GM18511 (cell line): ENCODE results near the gene ARHGAP10.
A peak's percentile ranks its signal among the peaks of the same experiment; 100 is the strongest.

Experiments
- ATAC-seq: cut with Tn5 transposase; IDR thresholded peaks from one replicate; pipeline ENCODE4 v1.9.1; 2021; ENCODE audit warnings: mild to moderate bottlenecking, moderate library complexity; ENCODE audit not compliant: unreplicated experiment

The ARHGAP10 gene

DNA sequence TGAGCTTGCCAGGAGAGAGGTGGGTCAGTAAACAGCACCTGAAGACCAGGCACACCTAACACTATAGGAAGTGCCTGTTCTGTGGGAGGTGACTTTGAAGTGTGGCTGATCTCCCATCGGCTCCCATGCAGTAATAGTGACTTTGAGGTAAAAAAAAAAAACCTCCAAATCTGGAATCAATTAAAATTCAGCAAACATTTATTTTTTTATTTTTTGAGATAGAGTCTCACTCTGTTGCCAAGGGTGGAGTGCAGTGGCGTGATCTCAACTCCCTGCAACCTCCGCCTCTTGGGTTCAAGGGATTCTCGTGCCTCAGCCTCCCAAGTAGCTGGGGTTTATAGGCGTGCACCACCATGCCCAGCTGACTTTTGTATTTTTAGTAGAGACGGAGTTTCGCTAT is 32.4 kb downstream of the ARHGAP10 start:
- ATAC-seq, result no peak

DNA sequence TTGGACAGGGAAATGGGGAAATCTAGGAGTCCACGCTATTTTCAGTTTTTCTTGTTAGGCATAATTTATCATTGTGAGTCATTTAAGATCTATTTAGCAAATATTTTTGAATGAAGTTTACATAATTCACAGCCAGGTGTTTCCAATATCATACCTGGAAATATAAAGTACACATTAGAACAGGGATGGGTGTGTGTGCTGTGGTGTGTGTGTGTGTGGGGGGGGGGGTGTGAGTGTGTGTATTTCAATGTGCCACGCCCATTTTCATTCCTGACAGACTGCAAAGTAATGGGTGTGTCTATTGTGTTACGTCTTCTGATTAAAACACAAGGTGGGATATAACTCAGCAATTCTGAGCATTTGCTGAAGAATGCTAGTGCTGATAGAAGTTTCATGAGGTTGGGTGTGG is 33.2 kb downstream of the ARHGAP10 start:
- no peak for ATAC-seq

DNA sequence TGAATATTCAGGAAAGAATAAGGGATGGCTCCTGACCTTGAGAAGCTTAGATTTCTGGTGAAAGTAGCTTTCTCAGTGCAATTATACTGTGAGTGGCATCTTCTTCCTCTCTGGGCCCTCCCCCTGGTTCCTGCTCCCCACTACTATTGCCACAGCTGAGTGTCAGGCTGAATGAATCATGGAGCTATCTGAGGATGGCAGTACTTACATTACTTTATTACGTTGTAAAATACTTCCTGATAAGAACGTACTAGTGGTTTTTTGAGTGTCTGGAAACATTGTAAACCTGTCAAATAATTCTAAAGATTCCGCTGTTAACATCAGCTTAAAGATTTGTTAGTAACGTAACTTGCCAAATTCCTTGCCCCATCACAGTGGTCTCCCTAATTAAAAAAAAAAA is 36.2 kb downstream of the ARHGAP10 start:
- ATAC-seq, result no peak

DNA sequence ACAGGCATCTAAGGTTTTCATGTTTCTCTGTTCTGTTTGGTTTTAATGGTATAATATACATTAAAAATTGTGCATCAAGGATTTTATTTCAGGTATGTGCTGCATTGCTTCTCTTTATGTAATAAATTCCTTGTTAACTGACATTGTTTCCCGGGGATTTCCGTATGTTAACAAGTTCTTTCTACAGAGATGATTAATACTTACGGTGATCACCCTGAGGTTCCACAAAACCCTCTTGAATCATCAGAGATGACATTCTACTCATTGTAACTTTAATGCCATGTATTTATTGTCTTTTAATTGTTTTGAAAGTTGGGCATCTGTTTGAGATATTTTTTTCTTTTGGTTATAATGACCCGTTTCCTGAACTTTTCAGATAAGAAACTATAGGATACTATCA is 37.5 kb downstream of the ARHGAP10 start:
- ATAC-seq, result no peak

DNA sequence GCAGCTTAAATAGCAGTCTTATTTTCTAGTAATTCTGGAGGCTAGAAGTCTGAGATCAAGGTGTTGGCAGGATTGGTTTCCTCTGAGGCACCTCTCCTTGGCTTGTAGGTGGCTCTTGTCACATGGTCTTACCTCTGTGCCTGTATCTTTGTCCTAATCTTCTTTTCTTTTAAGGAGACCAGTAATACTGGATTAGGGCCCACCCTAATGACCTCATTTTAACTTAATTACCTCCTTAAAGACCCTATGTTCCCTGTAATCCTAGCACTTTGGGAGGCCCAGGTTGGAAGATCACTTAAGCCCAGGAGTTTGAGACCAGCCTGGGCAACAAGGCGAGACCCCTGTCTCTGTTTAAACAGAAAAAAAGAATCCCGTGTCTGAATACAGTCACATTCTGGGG is 38.9 kb downstream of the ARHGAP10 start:
- no peak for ATAC-seq

DNA sequence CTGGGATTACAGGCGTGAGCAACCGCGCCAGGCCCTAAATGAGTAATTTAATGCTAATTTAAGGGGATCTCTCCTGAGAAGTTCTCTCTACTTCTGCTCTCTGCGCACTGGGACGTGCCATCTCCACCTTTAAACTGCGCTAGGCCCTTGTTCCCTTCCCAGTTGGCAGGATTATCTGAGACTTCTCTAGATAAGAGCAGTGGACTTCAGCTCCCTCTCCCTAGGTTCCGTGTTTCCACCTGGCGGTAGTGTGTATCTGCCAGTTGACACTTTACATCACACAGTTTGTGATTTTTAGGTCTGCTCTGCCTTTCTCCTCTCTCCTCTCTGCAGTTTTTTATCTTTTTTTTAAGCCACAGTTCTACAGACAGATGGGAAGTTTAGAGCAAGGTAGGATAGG is 40.2 kb downstream of the ARHGAP10 start:
- no peak for ATAC-seq

DNA sequence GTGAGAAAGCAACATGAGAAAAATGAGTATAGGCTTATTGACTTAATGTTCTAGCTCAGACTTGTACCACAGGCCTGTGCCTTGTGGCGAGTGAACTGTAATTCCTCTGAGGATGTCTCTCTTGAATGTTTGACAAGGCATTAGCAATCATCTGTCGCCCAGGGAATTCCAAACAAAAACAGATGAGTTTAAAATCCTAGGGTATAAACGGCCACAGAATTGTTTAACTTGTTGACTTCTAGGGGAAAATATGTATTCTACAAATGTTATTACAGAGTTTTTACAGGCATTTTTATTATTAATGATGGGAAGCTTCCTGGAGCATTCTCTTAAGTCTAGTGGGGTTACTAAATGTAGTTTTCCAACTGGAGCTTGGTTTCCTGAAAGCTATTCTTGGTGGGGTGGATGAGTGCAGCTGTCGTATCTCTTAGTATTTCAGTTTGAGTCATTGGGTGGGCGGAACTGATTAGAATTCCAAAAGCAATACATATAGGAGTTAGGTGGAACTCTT is 40.6 kb downstream of the ARHGAP10 start:
- ATAC-seq, result no peak

DNA sequence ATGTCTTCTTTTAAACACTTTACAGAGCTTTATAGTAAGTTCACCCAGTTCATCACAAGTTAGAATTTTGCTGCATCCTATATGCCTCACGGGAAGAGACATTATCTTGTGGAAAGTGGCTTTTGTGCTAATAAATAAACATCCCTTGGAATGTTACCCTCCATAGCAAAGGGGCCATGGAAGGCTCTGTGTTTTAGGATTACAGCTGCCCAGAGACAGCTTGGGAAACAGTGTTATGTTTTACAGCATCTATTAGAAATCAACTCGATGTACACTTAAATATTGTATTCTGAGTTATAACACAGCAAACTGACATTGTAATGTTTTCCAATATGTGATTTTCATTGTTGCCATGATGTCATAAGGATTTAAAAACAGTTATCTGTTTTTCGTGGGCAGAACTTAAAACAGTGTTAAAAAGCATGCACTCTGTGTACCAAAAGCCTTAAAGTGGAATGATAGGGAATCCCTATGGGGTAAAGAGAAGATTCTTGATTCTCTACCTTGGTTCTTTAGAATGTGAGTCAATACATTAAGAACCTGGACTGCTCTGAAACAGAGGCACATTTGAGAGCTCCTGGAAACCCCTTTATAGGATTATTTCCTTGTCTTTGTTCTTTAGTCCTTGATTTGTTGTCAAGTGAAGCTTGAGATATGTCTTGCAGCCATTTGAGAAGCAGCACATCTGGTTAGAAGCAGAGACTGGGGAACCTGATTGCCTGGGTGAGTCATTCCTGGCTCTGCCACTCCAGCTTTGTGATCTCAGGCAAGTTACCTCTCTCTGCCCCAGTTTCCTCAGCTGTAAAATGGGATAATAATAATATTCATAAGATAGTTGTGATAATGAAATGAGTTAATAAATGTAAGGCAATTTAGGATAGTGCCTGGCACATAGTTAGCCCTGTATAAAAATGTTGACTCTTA is 41.6 kb downstream of the ARHGAP10 start:
- ATAC-seq, result peak; percentile 46

DNA sequence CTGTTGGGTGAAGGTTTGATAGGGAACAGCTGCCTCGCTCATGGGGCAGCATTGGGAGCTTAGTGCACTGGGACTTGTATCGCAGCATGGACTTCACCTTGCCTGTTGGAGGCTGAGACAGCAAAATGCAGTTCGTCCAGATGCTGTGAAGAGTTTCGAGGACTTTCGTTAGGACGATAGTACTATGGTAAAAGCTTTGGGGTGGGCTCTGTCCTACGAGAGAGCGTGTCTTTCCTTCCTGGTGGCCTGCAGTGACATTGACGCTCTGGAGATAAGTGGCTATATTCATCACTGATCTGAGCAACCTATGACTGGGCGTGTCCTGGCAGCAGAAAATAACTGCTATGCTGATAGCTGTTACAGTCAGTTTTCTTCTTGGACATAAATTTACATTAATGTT is 44.8 kb downstream of the ARHGAP10 start:
- ATAC-seq, result no peak

DNA sequence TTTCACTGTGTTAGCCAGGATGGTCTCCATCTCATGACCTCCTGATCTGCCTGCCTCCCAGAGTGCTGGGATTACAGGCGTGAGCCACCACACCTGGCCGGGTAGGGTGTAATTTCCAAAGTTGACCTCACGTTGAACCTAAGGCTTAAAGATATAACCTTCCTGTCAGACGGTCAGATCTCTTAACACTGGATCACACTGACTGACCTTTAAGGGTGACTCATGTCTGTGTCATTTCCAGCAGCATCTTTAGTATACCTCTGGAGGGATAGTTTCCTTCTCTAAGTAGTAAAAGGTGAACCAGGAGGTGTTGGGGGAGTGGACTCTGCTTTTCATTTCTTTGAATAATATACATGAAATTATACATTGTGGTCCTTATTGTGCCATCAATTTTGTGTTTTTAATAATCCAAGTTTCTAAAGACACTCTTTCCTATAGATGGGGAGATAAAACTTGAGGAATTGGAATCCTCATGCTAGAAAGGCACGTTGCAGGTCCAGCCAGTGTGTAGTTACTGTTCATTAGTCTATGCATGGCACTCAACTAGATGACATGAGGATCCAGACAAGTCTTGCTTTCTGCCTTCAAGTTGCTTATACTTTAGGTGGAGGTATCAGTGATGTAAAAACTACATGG is 45.7 kb downstream of the ARHGAP10 start:
- ATAC-seq, result no peak

DNA sequence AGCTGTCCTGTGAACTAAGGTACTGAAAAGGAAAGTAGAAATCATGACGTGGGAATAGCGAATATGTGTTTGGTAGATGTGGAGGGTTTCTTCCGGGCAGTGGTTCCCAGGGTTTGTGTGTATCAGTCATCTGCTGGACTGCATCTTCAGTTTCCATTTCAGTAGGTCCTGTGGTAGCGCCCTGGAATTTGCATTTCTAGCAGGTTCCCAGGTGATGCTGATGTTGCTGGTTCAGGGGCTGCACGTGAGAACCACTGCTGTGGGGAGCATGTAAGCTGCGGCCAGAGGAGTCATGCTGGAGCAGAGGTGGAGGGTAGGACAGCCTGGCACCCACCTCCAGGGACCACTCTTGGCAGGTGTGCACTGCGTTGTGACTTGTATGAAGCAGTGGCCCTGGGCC is 47.1 kb downstream of the ARHGAP10 start:
- peak; percentile 61 for ATAC-seq

DNA sequence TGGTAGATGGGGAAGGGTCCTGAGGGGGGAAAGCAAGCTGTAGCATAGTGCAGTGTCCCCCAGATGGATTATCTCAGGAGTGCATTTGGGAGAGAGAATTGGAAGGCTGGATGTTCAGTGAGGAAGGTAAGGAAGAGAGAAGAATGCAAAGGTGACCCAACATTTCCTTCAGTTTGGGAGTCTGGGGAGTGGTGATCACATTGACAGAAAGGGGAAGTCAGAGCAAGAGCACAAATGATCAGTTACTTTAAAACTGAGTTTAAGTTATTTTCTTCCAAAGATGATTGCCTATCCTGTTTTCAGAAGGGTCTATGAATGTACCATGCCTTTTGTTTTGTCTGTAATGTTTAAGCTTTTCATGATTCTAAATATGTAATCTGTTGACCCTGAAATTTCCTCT is 47.6 kb downstream of the ARHGAP10 start:
- ATAC-seq, result no peak

DNA sequence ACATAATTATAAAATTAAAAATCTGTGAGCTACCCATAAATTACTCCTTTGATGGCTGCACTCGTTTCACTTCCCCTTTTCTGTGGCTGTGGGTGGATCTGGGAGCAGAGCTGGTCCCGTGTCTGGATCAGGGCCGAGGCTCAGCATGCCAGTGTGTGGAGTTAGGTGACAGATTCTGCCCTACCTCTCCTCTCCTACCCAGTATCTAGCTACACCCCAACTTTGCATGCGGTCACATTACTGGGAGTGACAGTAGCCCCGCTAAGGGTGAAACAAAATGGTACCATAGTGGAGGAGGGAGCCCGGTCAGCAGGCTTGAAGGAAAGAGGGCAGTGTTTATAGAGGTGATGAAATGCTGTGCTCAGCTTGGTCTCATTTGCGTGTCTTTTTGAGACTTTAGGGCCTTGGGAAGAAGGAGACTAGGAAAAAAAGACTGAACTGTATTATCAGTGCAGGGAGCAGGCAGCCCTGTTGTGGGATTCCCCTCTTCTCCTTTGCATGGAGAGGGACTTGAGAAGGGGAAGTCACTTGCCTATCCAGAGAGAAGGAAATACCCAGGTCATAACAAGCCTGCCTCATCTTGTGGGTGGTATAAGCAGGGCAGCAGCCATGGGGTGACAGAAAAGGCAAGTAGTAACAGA is 48.4 kb downstream of the ARHGAP10 start:
- ATAC-seq, result peak; percentile 73

DNA sequence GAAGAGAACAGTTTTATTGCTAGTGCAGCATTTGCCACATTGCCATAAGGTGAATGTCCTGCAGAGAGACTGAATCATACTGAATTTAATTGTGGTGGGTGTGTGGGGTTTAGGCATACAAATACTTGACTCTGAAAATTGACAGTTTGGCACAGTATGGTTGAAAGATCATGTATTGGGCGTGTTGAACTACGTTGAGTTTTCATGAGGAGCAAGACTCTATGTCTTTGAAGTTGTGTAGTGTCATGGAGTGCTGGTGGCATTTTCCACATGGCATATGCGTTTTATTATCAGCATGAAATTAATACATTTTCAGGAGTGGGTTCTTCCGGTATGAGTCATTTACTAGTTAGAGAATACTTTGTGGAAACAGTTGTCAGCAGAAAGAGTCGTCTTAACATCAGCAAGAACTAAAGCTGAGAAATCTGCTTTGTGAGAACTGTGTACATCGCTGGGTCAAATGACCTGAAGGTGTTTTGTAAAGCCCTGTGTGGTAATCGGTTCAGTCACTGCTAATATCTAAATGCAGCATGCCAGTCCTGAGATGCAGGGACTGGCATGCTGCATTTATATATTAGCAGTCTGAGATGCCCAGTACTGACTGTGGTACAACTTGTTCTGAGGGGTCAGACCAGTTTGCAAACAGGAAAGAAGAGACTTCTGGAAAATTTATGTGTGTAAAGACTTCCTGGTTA is 50.3 kb downstream of the ARHGAP10 start:
- no peak for ATAC-seq

DNA sequence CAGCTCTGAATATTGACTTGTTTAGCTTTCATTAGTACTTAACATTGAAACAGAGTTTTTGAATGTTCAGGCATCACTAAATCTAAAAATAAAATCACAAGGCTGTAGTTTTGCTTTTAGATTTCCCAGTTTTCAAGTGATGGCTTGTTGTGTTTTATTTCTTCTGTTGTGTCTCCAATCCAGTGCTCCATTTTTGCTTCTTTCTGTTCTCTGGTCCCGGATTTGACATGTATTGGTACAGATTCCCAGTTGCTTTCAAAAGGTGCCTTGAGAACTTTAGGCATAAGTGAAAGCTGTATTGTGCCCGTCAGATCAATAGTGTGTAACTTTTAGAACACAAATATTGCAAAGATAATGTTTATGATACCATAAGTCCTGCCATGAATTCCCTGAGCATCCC is 53.2 kb downstream of the ARHGAP10 start:
- no peak for ATAC-seq

DNA sequence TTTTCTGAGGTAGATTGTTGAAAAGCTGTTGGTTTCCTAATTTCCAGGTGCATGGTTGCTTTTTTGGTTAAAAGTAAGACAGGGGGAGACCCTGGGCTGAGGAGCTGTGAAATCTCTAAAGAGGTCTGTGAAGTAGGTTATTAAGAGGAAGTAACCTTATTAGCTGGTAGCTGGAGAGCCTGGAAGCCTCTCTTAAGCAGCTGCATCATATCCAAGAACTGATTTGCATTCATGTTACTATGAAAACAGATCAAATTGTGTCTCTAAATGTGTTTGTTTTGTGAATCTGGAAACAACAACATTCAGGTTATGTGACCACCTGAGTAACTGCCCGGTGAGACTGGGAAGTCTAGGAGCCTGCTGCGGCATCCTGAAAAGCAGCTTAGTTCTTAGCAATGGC is 54.1 kb downstream of the ARHGAP10 start:
- peak; percentile 90 for ATAC-seq

DNA sequence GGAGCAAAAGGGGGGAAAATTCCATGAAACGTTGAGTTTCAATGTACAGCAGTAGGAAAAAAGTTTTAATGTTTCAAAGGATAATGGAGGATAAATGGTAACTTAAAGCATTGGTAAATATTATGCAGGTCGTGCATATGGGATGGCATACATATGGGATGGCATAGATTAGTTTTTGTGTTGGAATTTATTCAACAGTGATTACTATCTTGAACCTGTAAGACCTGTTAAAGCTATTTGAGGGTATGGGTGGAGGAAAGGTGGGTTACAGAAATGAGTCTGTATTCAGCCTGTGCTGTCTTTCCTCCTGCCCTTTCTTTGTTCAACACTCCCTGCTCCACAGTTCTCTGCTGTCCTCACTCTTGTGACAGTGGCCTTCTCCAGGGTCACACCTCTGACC is 54.6 kb downstream of the ARHGAP10 start:
- ATAC-seq, result no peak

DNA sequence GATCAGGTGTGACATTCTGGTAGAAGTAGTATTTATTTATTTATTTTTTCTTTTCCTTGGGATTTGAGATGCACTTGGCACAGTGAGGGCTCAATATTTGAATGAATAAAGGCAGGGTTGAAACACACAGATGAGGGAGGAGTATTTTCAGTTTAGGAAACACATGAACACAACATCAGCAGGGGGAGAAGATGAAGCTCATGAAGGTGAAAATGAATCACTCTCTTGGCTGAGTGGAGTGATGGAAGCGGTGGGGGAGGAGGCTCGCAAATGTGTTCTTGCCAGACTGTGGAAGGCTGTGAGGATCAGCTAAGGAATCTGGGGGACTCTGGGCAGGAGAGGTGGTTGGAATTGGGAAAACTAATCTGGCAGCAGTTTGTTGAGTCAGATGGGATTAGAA is 55.3 kb downstream of the ARHGAP10 start:
- no peak for ATAC-seq

DNA sequence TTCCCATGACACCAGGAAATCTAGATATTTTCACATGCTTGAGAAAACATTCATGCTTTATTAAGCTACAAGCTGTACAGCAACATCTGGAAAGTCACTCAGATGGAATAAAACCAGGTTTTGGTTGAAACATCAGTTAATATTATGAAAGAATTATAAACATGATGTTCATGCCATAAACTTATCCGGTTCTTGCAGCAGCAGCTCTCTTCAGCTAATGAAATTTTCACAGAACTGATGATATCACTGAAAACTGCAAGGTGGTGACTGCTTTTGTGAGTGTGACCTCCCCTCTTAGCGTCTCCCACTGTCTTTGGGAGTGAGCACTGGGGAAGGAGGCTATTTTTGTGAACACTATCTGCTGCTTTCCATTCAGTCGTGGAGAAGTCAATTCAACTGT is 56.9 kb downstream of the ARHGAP10 start:
- ATAC-seq, result no peak

DNA sequence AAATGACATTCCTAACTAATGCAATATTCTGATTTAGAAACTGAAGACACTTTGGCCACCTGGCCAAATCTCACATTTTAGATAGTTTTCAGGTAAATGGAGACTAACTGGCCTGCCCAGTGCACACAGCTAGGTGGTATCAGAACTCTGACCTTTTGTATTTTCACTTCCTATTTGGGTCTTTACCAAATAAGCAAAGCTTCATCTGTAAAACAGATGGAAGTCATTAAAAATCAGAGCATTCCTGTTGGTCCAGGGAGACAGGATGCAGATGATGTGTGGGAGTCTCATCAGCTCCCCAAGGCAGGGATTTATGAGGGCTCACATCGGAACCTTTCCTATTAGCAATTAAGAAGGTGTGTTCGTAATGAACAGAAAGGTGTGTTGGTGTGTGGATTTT is 57.7 kb downstream of the ARHGAP10 start:
- ATAC-seq, result no peak

DNA sequence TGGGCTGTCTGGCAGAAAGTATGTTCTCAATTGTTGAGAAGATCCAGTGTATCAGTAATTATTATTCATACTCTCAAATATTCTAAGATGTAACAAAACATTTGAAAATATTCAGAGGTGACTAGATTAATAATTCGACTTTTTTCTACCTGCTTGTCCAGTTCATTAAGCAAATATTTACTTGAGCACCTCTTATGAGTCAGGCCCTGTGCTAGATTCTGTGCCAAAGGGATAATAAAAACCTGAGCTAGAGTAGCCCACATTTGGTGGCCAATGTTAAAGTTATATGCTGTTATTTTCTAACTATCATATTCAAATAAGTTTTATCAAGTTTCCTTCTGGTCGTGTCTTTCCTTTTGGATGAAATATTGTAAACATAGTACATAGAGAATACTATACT is 58.5 kb downstream of the ARHGAP10 start:
- ATAC-seq, result no peak
